ENCODE data around the gene SH3BGR. TPM values are rescaled to one million over a fixed set of nuclear protein-coding genes. Genes with fewer than 3 reads are reported as not detected.

SH3BGR gene
- total and polyA plus RNA-seq, 2 donors: 3.0 to 9.8 TPM

- H3K4me1 ChIP-seq (ENCODE audit: control insufficient read depth in 2 of 2, insufficient read depth in 2 of 2, low read length in 2 of 2): no peaks in the 10 kb centered on the region
- no peak for DNase-seq (ENCODE audit: low read depth in 6 of 9, low spot score in 9 of 9)
- no peak overlapping the region for H3K27ac ChIP-seq (ENCODE audit: low read depth in 1 of 2, low read length in 1 of 2)
- no peak overlapping the region for H3K4me3 ChIP-seq (ENCODE audit: low read length in 2 of 2)
- H3K36me3 ChIP-seq (ENCODE audit: control insufficient read depth in 2 of 2, insufficient read depth in 2 of 2, low read length in 1 of 2): no peaks in the 10 kb centered on the region
- no peaks in the 10 kb centered on the region for H3K9me3 ChIP-seq (ENCODE audit: control insufficient read depth in 2 of 2, insufficient read depth in 1 of 2, low read length in 1 of 2)
- no peaks in the 10 kb centered on the region for H3K27me3 ChIP-seq (ENCODE audit: control insufficient read depth in 2 of 2, insufficient read depth in 1 of 2, low read length in 1 of 2)
- 92% methylated on average over 4 of the region's 4 CpGs for WGBS
These were observed 21.0 kb downstream of the SH3BGR start for GRCh38 chr21:39472786-39473185.

GRCh38 chr21:39474611-39475010, 22.8 kb downstream of the SH3BGR start:
- WGBS: 98% methylated on average over 2 of the region's 2 CpGs
- H3K4me1 ChIP-seq (ENCODE audit: control insufficient read depth in 2 of 2, insufficient read depth in 2 of 2, low read length in 2 of 2): no peaks in the 10 kb centered on the region

DNA sequence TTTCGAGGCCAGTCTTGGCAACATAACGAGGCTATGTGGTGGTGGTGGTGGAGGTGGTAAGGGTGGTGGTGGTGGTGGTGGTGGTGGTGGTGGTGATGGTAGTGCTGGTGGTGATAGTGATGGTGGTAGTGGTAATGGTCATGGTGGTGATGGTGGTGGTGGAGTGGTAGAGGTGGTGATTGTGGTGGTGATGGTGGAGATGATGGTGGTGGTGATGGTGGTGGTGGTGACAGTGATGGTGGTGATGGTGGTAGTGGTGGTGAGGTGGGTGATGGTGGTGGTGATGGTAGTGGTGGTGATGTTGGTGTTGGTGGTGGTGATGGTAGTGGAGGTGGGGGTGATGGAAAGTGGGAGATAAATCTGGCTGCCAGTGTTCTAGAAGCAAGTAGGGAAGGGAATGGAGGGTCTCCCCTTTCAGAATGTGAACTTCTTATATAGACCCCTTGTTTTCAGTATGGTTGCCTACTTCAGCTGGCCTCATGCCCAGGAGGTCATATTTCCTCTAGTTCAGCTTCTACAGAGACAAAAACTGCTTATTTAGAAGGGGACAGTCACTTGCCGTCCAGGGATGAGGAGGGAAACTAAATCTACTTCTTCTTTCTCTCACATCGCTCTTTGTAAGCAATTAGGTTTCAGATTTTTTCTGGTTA, 27.5 kb downstream of the SH3BGR start:
- H3K4me3 ChIP-seq (ENCODE audit: low read length in 2 of 2): no peak overlapping the region
- H3K36me3 ChIP-seq (ENCODE audit: control insufficient read depth in 2 of 2, insufficient read depth in 2 of 2, low read length in 1 of 2): no peaks in the 10 kb centered on the region
- no peak for DNase-seq (ENCODE audit: low read depth in 6 of 9, low spot score in 9 of 9)
- no peaks in the 10 kb centered on the region for H3K9me3 ChIP-seq (ENCODE audit: control insufficient read depth in 2 of 2, insufficient read depth in 1 of 2, low read length in 1 of 2)
- 96% methylated on average over 4 of the region's 4 CpGs for WGBS
- no peaks in the 10 kb centered on the region for H3K27me3 ChIP-seq (ENCODE audit: control insufficient read depth in 2 of 2, insufficient read depth in 1 of 2, low read length in 1 of 2)
- no peak overlapping the region for H3K27ac ChIP-seq (ENCODE audit: low read depth in 1 of 2, low read length in 1 of 2)
- no peaks in the 10 kb centered on the region for H3K4me1 ChIP-seq (ENCODE audit: control insufficient read depth in 2 of 2, insufficient read depth in 2 of 2, low read length in 2 of 2)

More at GRCh38 chr21:39474611-39475010, 22.8 kb downstream of the SH3BGR start:
- no peak for DNase-seq (ENCODE audit: low read depth in 6 of 9, low spot score in 9 of 9)
- H3K4me3 ChIP-seq (ENCODE audit: low read length in 2 of 2): no peak overlapping the region
- no peaks in the 10 kb centered on the region for H3K9me3 ChIP-seq (ENCODE audit: control insufficient read depth in 2 of 2, insufficient read depth in 1 of 2, low read length in 1 of 2)
- H3K27ac ChIP-seq (ENCODE audit: low read depth in 1 of 2, low read length in 1 of 2): no peak overlapping the region
- no peaks in the 10 kb centered on the region for H3K36me3 ChIP-seq (ENCODE audit: control insufficient read depth in 2 of 2, insufficient read depth in 2 of 2, low read length in 1 of 2)
- no peaks in the 10 kb centered on the region for H3K27me3 ChIP-seq (ENCODE audit: control insufficient read depth in 2 of 2, insufficient read depth in 1 of 2, low read length in 1 of 2)

GRCh38 chr21:39479814-39480182, 28.0 kb downstream of the SH3BGR start:
- no peak overlapping the region for H3K4me3 ChIP-seq (ENCODE audit: low read length in 2 of 2)
- no peaks in the 10 kb centered on the region for H3K27me3 ChIP-seq (ENCODE audit: control insufficient read depth in 2 of 2, insufficient read depth in 1 of 2, low read length in 1 of 2)
- H3K27ac ChIP-seq (ENCODE audit: low read depth in 1 of 2, low read length in 1 of 2): no peak overlapping the region
- no peaks in the 10 kb centered on the region for H3K4me1 ChIP-seq (ENCODE audit: control insufficient read depth in 2 of 2, insufficient read depth in 2 of 2, low read length in 2 of 2)
- DNase-seq (ENCODE audit: low read depth in 6 of 9, low spot score in 9 of 9): no peak
- H3K9me3 ChIP-seq (ENCODE audit: control insufficient read depth in 2 of 2, insufficient read depth in 1 of 2, low read length in 1 of 2): no peaks in the 10 kb centered on the region
- WGBS: 47% methylated on average over 2 of the region's 2 CpGs
- no peaks in the 10 kb centered on the region for H3K36me3 ChIP-seq (ENCODE audit: control insufficient read depth in 2 of 2, insufficient read depth in 2 of 2, low read length in 1 of 2)

DNA sequence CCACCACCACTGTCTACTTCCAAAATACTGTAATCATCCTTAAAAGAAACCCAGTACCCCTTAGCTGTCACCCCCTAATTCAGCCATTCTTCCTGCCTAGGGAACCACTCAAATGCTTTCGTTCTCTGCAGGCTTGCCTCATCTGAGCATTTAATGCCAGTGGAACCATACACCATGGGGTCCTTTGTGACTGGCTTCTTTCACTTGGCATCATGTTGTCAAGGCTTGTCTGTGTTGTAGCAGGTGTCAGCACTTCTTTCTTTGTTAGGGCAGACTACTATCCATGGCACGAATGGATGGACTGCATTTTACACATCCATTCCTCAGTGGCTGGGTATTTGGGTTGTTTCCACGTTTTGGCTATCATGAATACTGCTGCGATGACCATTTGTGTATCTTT, 28.5 kb downstream of the SH3BGR start:
- WGBS: 97% methylated on average over 4 of the region's 4 CpGs
- Histone ChIP-seq H3K27me3 (ENCODE audit: control insufficient read depth in 2 of 2, insufficient read depth in 1 of 2, low read length in 1 of 2) (no peaks in the 10 kb centered on the region), H3K9me3 (ENCODE audit: control insufficient read depth in 2 of 2, insufficient read depth in 1 of 2, low read length in 1 of 2) (no peaks in the 10 kb centered on the region), H3K27ac (ENCODE audit: low read depth in 1 of 2, low read length in 1 of 2) (no peak overlapping the region), H3K4me1 (ENCODE audit: control insufficient read depth in 2 of 2, insufficient read depth in 2 of 2, low read length in 2 of 2) (no peaks in the 10 kb centered on the region), H3K4me3 (ENCODE audit: low read length in 2 of 2) (no peak overlapping the region), H3K36me3 (ENCODE audit: control insufficient read depth in 2 of 2, insufficient read depth in 2 of 2, low read length in 1 of 2) (no peaks in the 10 kb centered on the region)
- no peak for DNase-seq (ENCODE audit: low read depth in 6 of 9, low spot score in 9 of 9)

DNA sequence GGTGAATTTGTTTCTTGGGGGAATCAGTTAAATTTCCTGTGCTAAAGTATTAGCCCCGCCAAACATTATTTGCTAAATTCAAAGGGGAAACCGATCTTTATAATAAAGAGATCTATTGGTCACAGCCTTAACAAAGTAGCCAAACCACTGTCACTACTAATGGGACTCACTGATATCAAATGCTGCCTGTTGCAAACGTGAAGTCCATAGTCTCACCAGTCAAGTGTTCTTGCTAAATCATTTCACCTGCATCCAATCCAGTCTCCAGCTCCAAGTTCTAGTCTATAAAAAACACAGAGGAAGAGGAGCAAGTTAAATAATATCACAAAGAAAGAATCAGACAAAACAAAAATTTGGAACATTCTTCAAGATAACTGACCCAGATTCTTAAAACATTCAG, 30.1 kb downstream of the SH3BGR start:
- Histone ChIP-seq H3K4me3 (ENCODE audit: low read length in 2 of 2) (no peak overlapping the region), H3K9me3 (ENCODE audit: control insufficient read depth in 2 of 2, insufficient read depth in 1 of 2, low read length in 1 of 2) (no peaks in the 10 kb centered on the region), H3K4me1 (ENCODE audit: control insufficient read depth in 2 of 2, insufficient read depth in 2 of 2, low read length in 2 of 2) (no peaks in the 10 kb centered on the region), H3K36me3 (ENCODE audit: control insufficient read depth in 2 of 2, insufficient read depth in 2 of 2, low read length in 1 of 2) (no peaks in the 10 kb centered on the region), H3K27me3 (ENCODE audit: control insufficient read depth in 2 of 2, insufficient read depth in 1 of 2, low read length in 1 of 2) (no peaks in the 10 kb centered on the region), H3K27ac (ENCODE audit: low read depth in 1 of 2, low read length in 1 of 2) (no peak overlapping the region)
- DNase-seq (ENCODE audit: low read depth in 6 of 9, low spot score in 9 of 9): no peak
- WGBS: 98% methylated on average over 3 of the region's 3 CpGs

DNA sequence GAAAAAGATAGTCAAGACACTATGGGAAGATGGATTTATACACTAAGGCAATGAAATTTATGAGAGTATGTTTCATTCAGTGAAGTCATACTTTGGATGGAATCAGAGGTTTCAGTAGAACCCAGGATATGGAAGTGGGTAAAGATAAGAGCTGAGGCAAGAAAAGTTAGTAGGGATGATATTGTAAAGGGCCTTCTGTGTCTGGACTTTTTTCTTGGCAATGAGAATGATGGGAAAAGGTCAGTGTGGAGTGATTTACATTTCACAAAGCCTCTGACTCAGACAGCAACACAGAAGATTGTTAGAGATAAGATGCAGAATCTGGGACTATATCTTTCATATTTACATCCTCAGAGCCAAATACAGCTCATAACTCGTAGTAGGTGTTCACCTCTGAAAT, 32.1 kb downstream of the SH3BGR start:
- Histone ChIP-seq H3K9me3 (ENCODE audit: control insufficient read depth in 2 of 2, insufficient read depth in 1 of 2, low read length in 1 of 2) (no peaks in the 10 kb centered on the region), H3K36me3 (ENCODE audit: control insufficient read depth in 2 of 2, insufficient read depth in 2 of 2, low read length in 1 of 2) (no peaks in the 10 kb centered on the region), H3K27ac (ENCODE audit: low read depth in 1 of 2, low read length in 1 of 2) (no peak overlapping the region), H3K4me3 (ENCODE audit: low read length in 2 of 2) (no peak overlapping the region), H3K4me1 (ENCODE audit: control insufficient read depth in 2 of 2, insufficient read depth in 2 of 2, low read length in 2 of 2) (no peaks in the 10 kb centered on the region), H3K27me3 (ENCODE audit: control insufficient read depth in 2 of 2, insufficient read depth in 1 of 2, low read length in 1 of 2) (no peaks in the 10 kb centered on the region)
- WGBS: 92% methylated on average over 1 of the region's 1 CpG
- no peak for DNase-seq (ENCODE audit: low read depth in 6 of 9, low spot score in 9 of 9)

GRCh38 chr21:39484711-39485276, 33.0 kb downstream of the SH3BGR start:
- no peak overlapping the region for H3K4me3 ChIP-seq (ENCODE audit: low read length in 2 of 2)
- H3K27ac ChIP-seq (ENCODE audit: low read depth in 1 of 2, low read length in 1 of 2): no peak overlapping the region
- no peak for DNase-seq (ENCODE audit: low read depth in 6 of 9, low spot score in 9 of 9)
- H3K36me3 ChIP-seq (ENCODE audit: control insufficient read depth in 2 of 2, insufficient read depth in 2 of 2, low read length in 1 of 2): no peaks in the 10 kb centered on the region
- H3K4me1 ChIP-seq (ENCODE audit: control insufficient read depth in 2 of 2, insufficient read depth in 2 of 2, low read length in 2 of 2): no peaks in the 10 kb centered on the region
- 95% methylated on average over 6 of the region's 6 CpGs for whole genome bisulfite sequencing
- no peaks in the 10 kb centered on the region for H3K9me3 ChIP-seq (ENCODE audit: control insufficient read depth in 2 of 2, insufficient read depth in 1 of 2, low read length in 1 of 2)
- H3K27me3 ChIP-seq (ENCODE audit: control insufficient read depth in 2 of 2, insufficient read depth in 1 of 2, low read length in 1 of 2): no peaks in the 10 kb centered on the region

DNA sequence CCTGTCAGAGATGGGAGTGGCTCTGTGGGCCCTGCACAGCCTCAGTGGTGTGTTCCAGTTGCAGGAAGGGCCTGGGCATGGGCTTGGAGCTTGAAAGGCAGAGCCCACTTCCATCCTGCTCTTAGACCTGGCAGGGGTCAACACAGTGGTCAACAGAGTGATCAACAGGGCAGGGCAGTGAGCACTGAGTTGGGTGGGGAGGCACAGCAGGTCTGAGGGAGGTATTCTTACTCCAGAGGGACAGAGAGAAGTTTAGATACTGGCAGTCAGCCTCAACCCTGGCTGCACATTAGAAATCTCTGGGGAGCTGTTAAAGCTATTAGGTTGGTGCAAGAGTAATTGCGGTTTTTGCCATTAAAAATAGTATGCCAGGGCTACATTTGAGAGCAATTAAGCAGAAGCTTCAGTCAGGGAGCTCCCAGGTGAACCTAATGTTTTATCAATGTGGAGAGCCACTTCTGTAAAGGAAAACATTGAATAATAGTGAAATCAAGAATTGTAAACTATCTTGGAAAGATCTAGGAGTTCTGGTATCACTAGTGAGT, 37.7 kb downstream of the SH3BGR start:
- no peaks in the 10 kb centered on the region for H3K9me3 ChIP-seq (ENCODE audit: control insufficient read depth in 2 of 2, insufficient read depth in 1 of 2, low read length in 1 of 2)
- H3K27ac ChIP-seq (ENCODE audit: low read depth in 1 of 2, low read length in 1 of 2): no peak overlapping the region
- H3K36me3 ChIP-seq (ENCODE audit: control insufficient read depth in 2 of 2, insufficient read depth in 2 of 2, low read length in 1 of 2): no peaks in the 10 kb centered on the region
- H3K27me3 ChIP-seq (ENCODE audit: control insufficient read depth in 2 of 2, insufficient read depth in 1 of 2, low read length in 1 of 2): no peaks in the 10 kb centered on the region
- WGBS: 93% methylated on average over 1 of the region's 1 CpG
- H3K4me3 ChIP-seq (ENCODE audit: low read length in 2 of 2): no peak overlapping the region
- no peaks in the 10 kb centered on the region for H3K4me1 ChIP-seq (ENCODE audit: control insufficient read depth in 2 of 2, insufficient read depth in 2 of 2, low read length in 2 of 2)
- DNase-seq (ENCODE audit: low read depth in 6 of 9, low spot score in 9 of 9): no peak
